Measurements from ENCODE around the gene ETV6.
A peak's percentile ranks its signal among the peaks of the same experiment; 100 is the strongest.

ETV6 gene

GRCh38 chr12:11648514-11649412 is 711 bp upstream of the ETV6 start:
- peak; percentile 48 for DNase-seq

- peak; percentile 31 for DNase-seq
Observed at GRCh38 chr12:11650286-11651281, 1.1 kb downstream of the ETV6 start.

- no peak for DNase-seq
Observed at GRCh38 chr12:11651381-11651780, 1.9 kb downstream of the ETV6 start.

GRCh38 chr12:11651785-11652184 is 2.3 kb downstream of the ETV6 start:
- no peak for DNase-seq

- no peak for DNase-seq
Observed at GRCh38 chr12:11652351-11653040, 3.0 kb downstream of the ETV6 start.

- DNase-seq, result no peak
Observed at GRCh38 chr12:11653215-11653753, 3.8 kb downstream of the ETV6 start.

- DNase-seq, result no peak
Observed at GRCh38 chr12:11654338-11654737, 4.9 kb downstream of the ETV6 start.

- DNase-seq, result no peak
Observed at GRCh38 chr12:11654802-11655201, 5.3 kb downstream of the ETV6 start.

- DNase-seq, result no peak
Observed at GRCh38 chr12:11655842-11656241, 6.4 kb downstream of the ETV6 start.

- DNase-seq, result no peak
Observed at GRCh38 chr12:11656550-11656949, 7.1 kb downstream of the ETV6 start.

- no peak for DNase-seq
Observed at GRCh38 chr12:11657511-11657910, 8.0 kb downstream of the ETV6 start.

- no peak for DNase-seq
Observed at GRCh38 chr12:11658791-11659190, 9.3 kb downstream of the ETV6 start.

GRCh38 chr12:11660624-11661023 is 11.2 kb downstream of the ETV6 start:
- DNase-seq, result no peak

- DNase-seq, result no peak
Observed at GRCh38 chr12:11661491-11662089, 12.1 kb downstream of the ETV6 start.

- no peak for DNase-seq
Observed at GRCh38 chr12:11662369-11662768, 12.9 kb downstream of the ETV6 start.

- DNase-seq, result no peak
Observed at GRCh38 chr12:11663130-11663529, 13.7 kb downstream of the ETV6 start.

- no peak for DNase-seq
Observed at GRCh38 chr12:11664101-11664500, 14.6 kb downstream of the ETV6 start.

GRCh38 chr12:11666131-11667050 is 16.9 kb downstream of the ETV6 start:
- no peak for DNase-seq

GRCh38 chr12:11667171-11667570 is 17.7 kb downstream of the ETV6 start:
- no peak for DNase-seq

GRCh38 chr12:11668611-11669010 is 19.1 kb downstream of the ETV6 start:
- no peak for DNase-seq

GRCh38 chr12:11669348-11669747 is 19.9 kb downstream of the ETV6 start:
- no peak for DNase-seq

All from activated T-cell treated with anti-CD3 and anti-CD28 coated beads for 4 hours (primary cell).